GM18951 (cell line): ENCODE results near the gene MYOM1.
"Not testable (repeated sequence)": the region's sequence is repeated elsewhere in the genome, so short reads cannot be mapped to it uniquely, and the experiment has no call there.

Source experiments
- POLR2A ChIP-seq: IDR thresholded peaks from 4 replicates; pipeline ENCODE4 v1.6.1; 2011; ENCODE audit warnings: mild to moderate bottlenecking; ENCODE audit not compliant: insufficient read length, insufficient read depth; ENCODE audit errors: extremely low read depth
- in situ Hi-C: fragments of 300-500 bp; cut with MboI; formaldehyde crosslinking; loops from one replicate; pipeline ENCODE4 v1.12.0; 2022; ENCODE audit warnings: low sequenced_read_pairs, mixed read lengths, inconsistent platforms; ENCODE audit not compliant: unreplicated experiment

Gene MYOM1

DNA sequence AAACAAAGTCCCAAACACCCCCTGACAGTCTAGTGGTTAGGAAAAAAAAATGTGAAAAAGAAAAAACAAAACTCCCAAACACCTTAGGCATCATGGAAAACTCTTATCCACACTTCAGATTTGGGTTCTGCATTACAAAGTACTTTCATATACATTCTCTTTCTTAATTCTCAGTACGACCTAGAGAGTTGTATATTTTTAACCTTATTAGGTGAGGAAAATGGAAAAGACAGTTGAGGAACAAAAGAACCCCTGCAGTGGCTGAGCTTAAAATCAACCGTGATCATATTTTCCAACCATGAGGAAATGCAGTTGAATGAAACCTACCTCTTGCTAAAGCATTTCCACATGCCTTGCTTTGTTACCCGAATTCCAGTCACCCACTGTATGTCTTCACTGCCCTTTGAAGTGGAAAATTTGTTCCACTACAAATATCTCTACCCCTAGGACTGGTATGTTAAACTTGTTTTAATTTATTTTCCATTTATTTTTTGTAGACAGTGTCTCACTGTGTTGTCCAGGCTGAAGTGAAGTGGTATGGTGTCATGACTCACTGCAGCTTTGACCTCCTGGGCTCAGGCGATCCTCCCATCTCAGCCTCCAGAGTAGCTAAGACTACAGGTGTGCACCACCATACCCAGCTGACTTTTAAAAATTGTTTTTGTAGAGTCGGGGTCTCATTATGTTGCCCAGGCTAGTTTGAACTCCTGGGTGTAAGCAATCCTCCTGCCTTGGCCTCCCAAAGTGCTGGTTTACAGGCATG, 149.9 kb downstream of the MYOM1 start:
- no peak for TF ChIP-seq POLR2A
- in situ Hi-C loops = no loop called here

DNA sequence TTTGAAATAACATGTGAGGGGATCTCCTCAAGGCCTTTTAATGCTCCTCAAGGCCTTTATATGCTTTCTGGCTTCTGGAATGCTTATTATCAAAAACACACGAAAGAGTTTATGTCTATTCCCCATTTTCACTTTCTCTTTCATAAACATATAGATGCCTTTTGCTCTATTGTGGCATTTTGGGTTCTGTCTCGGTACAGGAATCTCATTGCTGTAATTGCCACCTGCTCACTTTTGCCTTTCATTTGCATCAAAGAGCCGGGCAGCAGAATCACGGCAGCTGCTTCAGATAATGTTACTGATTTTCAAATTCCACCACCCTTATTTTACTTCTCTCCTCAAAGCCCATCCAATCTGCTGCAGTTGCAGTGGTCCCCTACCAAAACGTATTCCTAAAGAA, 152.0 kb downstream of the MYOM1 start:
- in situ Hi-C loops = no loop called here
- no peak for TF ChIP-seq POLR2A

- in situ Hi-C loops = no loop called here
Observed at GRCh38 chr18:3067165-3067661, 152.6 kb downstream of the MYOM1 start.

DNA sequence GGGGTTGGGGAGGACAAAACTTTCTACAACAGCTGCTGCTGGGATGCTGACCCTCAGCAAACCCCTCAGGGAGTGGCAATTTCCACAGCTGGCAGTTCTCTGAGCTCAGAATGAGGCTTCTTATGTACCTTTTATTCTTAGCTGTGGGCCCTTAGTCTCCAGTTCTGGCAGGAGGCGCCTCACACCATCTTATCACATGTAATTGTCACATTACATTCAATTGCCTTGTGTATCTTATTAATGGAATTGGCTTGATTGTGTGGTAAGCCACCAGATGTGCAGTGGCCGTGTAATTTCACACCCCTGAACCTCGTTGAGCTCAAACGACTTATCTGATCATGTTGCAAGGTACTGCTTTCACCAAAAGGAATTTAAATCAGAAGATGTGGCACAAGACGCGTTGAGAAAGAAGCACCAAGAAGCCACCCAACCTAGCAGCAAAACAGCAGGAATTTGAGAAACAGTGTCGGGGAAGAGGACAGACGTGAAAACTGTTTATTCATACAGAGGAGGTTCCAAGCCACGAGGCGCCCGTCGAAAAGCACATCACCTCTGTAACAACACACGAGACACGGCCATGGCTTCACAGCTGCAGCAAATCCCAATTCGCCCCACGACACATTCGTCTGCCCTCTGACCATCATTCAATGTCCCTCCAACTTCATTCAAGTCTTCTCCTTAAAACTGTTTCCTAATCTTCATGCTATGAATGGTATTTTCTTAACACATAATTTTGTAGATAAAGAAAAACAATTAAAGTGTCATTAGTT, 153.2 kb downstream of the MYOM1 start:
- in situ Hi-C loops = no loop called here
- no peak for TF ChIP-seq POLR2A

More at GRCh38 chr18:3067165-3067661, 152.6 kb downstream of the MYOM1 start:
- no peak for TF ChIP-seq POLR2A

DNA sequence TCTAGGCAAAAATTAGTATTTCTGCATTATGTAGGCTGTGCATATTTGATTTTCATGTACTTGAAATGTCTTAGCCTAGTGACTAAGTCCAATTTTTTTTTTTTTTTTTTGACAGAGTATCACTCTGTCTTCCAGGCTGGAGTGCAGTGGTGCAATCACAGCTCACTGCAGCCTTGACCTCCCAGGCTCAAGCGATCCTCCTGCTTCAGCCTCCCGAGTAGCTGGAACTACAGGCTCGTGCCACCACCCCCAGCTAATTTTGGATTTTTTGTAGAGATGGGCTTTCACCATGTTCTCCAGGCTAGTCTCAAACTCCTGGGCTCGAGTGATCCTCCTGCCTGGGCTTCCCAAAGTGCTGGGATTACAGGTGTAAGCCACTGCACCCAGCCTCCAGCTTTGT, 156.0 kb downstream of the MYOM1 start:
- in situ Hi-C loops = not testable (repeated sequence)

- in situ Hi-C loops = no loop called here
- no peak for TF ChIP-seq POLR2A
Observed at GRCh38 chr18:3062798-3063680, 156.7 kb downstream of the MYOM1 start.

DNA sequence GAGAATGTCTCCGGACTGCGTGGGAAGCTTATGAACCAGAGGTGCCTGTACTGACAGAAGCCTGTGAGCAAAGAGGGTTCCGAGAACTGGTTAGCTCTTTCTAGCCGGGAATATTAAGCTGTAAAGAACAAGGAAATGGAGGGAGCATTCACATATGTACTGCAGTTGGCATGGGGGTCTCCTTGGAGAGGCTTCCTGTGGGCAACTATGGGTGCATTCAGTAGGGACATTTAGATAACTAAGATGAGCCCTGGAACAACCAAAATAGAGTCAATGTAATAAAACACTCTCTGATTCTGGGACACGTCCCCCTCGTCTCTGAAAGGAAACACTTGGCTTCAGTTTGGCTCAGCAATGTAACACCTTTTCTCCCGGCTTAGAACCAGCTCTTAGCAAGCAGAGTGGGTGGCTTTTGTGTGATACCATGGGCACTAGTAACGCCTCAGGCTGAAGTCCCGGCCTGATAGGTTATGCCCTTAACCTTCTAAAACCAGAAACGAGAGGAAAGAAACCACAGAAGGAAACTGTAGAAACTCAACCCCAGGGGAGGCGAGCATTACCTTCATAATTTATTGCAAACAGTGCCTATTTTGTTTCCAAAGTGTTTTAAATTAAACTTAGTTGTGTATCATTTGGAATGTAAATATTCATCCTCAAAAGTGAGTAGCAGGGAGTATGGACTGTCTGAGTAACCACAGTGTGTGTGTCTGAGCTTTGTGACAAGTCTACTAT, 158.0 kb downstream of the MYOM1 start:
- TF ChIP-seq POLR2A = no peak
- in situ Hi-C loops = no loop called here

DNA sequence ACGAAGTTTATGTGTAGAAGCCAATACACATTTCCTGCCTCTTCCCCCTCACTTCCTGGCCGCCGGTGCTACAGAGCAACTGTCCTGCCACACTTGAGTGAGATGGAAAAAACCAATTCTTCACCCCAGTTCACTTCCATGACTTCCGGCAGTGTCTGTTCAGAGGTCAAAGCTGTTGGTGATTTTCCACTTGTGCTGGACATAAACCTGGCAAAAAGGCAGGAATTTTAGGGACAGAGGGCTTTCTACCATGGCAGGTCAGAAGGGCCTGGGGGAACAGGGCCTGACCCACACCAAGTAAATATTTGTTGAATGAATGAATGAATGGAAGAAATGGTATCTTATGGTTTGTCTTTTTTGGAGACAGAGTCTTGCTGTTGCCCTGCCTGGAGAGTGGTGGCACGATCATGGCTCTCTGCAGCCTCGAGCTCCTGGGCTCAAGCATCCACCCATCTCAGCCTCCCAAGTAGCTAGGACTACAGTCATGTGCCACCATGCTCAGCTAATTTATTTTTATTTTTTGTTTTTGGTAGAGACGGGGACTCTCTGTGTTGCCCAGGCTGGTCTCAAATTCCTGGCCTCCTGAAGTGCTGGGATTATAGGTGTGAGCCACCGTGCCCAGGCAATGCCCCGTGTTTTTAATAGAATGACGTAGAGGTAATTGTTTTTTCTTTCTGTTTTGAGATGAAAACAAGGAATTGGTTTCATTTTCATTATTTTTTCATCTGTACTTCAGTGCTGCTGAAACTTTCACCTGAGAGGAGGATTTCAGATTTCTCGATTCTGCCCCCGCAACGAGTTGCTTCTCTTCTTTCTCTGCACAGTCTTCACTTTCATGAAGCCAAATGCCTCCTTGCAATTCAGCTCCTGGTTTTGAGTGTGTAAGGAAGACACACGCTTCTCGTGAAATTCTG, 158.8 kb downstream of the MYOM1 start:
- in situ Hi-C loops = no loop called here
- no peak for TF ChIP-seq POLR2A

DNA sequence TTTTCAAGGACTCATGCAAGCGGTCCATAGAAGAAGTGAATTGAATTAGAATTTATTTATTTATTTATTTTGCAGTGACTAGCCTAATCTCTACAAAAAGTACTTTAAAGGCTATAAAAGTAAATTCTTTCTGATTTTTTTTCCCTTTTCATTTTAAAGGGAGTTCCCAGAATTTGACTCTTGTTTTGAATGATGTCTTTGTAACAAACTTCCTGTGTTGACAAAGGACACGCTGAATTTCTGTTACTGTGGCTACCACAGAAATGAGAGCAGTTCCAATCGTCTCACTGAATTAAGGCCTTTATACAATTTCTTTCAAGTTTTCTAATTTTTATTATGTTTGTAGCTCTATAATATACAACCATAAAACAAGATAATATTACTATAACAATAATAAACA, 160.5 kb downstream of the MYOM1 start:
- no peak for TF ChIP-seq POLR2A
- in situ Hi-C loops = no loop called here

DNA sequence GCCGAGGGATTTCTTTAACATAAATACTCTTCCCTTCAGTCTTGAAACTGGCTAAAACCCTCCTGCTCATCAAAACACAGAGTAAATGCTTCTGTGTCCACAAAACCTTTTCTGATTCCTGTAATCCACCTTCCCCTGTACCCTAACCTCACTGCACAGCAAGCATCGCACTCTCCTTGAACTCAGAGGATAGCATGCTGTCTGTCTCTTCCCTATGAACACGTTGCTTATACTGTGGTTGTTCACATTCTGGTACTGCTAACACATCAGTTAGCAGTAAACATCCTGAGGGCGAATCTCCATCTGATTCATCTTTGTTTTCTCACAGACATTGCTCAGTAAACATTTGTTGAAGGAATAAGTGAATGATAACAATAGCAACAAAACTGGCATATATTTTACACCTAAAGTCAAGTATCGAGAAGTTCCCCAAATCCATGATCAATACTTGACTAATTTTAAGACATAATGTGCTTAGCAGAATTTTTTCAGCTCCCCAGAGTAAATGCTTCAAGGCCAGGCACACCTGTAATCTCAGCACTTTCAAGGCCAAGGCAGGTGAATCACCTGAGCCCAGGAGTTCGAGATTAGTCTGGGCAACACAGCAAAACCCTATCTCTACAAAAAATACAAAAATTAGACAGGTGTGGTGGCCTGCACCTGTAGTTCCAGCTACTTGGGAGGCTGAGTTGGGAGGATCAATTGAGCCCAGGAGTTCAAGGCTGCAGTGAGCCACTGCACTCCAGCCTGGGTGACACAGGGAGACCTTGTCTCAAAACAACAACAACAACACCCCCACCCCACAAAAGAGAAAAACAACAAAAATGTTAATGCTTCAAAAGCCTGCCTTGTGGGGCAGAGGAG, 161.2 kb downstream of the MYOM1 start:
- TF ChIP-seq POLR2A = no peak
- in situ Hi-C loops = no loop called here

DNA sequence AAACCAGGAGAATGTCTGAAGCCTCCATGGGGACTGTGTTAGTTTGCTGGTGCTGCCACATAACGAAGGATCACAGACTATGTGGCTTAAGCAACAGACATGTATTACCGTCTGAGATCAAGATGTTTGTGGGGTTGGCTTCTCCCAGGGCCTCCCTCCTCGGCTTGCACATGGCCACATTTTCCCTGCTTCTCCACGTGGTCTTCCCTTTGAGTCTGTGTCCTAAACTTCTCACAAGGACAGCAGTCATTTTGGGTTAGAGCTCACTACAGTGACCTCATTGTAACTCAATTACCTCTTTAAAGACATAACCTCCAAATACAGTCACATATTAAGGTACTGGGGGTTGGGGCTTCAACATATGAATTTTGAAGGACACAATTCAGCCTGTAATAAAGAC, 162.2 kb downstream of the MYOM1 start:
- TF ChIP-seq POLR2A = no peak
- in situ Hi-C loops = no loop called here
